Stimulated activated CD8-positive, alpha-beta memory T cell treated with anti-CD3 and anti-CD28 coated beads, Interleukin-4, amount 100 ng/mL, for 4 hours (primary cell): ENCODE results near the gene SCN3A.

Experiments
- DNase-seq, 2 donors: peaks; one replicate each; pipeline ENCODE4 v3.0.0-alpha.2; 2020; ENCODE audit warnings: low read depth in 2 of 2, low spot score in 1 of 2

Gene SCN3A

DNA sequence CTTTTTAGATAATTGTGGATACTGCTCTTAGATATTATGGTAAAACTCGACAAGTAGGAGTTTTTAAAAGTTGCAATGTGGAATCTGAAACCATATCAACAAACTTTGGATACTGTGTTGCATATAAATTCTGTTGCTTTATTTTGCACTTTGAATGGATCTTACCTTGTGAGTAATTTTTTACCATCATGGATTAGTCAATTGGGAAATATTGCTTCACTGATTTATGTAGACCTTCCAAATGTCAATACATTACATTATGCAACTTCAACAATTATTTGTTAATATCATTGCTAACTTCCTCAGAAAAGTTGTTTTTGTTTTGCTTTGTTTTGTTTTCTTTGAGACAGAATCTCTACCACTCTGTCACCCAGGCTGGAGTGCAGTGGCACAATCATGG is 146.5 kb downstream of the SCN3A start:
- DNase-seq = no peak

DNA sequence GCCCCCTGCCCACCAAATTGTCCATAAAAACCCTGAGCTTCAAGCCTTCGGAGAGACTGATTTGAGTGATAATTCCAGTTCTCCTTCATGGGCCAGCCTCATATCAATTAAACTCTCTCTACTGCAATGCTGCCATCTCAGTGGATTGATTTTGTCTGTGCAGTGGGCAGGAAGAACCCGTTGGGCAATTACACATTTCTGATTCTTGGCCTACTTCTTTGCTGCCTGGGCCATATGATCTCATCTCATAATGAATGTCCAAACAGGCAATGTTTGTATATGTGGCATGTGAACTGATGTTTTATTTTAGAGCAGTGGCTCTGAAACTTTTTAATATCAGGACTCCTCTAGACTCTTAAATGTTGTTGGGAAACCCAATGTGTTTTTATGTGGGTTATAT is 147.3 kb downstream of the SCN3A start:
- DNase-seq = no peak

DNA sequence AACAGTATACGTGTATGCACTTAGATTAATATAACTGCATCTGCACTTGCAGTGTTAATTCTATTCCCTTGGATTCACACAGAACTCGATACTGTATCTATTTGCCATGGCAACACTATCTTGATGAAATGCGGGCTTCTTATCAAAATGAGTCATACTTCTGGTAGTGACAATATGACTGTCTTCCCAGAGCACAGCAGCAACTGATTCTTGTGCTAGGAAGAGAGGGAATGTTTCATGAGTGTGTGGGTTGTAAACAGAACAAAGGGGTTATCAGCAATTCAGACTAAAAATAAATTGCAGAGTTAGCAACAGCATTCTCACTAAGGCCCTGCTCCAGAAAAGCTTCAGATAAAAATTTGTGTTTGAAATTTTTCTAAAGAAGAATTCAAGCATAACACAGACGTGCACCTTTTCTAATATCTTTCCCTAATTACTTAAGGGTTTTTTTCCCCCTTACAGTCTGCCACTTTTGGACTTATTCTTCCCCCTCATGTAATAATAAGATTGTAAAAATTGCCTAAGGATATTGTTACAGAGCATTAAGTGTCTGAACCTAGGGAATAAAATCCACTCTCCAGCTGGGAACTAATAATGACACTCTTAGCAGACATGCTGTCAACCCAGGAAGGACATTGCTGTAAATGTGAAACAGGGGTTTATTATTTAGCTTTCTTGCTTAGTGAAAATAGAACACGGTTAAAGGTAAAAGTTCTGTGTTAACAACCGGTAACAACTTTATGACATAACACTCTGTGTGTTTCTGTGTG is 148.6 kb downstream of the SCN3A start:
- DNase-seq = no peak

DNA sequence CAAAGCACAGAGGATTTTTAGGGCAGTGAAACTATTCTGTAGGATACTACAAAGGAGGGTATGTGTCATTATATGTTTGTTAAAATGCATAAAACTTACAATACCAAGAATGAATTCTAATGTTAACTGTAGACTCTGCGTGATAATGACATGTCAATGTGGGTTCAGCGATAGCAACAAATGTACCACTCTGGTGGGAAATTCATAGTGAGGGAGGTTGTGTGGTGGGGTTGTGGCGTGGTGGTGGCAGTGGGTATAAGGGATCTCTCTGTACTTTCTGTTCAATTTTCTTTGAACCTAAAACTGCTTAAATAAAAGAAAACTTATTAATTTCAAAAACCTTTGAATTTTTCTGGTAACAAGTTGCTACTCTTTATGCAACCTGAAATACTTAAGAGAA is 149.2 kb downstream of the SCN3A start:
- DNase-seq = no peak

DNA sequence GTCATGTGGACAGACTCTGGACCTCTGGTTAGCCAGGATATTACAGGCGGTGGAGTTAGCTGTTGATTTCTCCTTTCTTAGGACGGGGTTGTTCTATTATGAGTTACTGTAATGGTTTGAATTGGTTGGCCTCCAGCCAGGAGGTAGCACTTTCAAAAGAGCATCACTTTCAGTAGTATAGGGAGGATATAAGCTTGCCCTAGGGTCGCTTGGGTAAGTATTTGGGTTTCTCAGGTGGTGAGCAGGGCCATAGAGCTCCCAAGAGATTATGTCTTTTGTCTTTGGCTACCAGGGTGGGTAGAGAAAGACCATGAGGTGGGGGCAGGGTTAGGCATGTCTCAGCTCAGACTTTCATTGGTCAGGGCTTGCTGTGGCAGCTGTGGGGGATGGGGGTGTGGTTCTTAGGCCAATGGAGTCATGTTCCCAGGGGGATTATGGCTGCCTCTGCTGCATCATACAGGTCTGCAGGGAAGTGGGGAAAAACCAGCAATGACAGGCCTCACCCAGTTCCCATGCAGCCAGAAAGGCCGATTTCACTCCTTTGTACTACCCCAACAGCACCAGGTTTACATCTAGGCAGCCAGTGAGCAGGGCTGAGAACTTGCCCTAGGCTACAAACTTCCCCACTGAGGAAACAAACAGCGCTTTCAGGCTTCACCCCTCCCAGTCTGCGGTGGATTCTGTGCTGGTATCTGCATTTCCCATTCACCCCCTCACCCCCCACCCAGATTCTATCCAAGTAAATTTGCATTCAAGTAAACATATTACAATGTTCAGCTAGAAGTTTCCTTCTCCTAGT is 159.1 kb downstream of the SCN3A start:
- no peak for DNase-seq
